HepG2 (cell line): ENCODE data around the gene MSGN1. TPM values are rescaled to one million over a fixed set of nuclear protein-coding genes. Genes with fewer than 3 reads are reported as not detected.

ENCODE experiments used
- ATAC-seq: fragments of 200-7000 bp; cut with Tn5 transposase; 3 replicates; pipeline ENCODE4 v1.9.1; 2020; ENCODE audit warnings: mild to moderate bottlenecking, moderate library complexity
- BruUV-seq: library from RNA; stranded (reverse); fragments of 400-500 nt; replicated peaks from 2 replicates; lab custom pipeline; 2021; lab: Mats Ljungman, UMichigan
- CTCF ChIA-PET: fragments of 300-600 bp; formaldehyde crosslinking; extraction: SDS; loops from one replicate; lab custom pipeline; 2021; ENCODE audit warnings: low total read pairs, inconsistent platforms, low intra/inter-chr PET ratio; lab: Yijun Ruan, JAX
- POLR2A ChIA-PET: fragments of 350-600 bp; sonication (Branson Sonifier 250); formaldehyde crosslinking; loops from one replicate; lab custom pipeline; 2020; ENCODE audit warnings: antibody characterized with exemption, inconsistent platforms; lab: Yijun Ruan, JAX
- DNase-seq: peaks from one replicate; pipeline ENCODE4 v3.0.0-alpha.2; 2015; ENCODE audit warnings: low spot score
- FAIRE-seq: peaks from 3 replicates; lab custom pipeline; 2011; peaks lifted over from hg19 to GRCh38; lab: Jason Lieb, UNC
- H2AFZ ChIP-seq: one replicate; pipeline ENCODE4 v1.6.1; 2011; ENCODE audit warnings: low read length, inconsistent platforms
- H3K27ac ChIP-seq: fragments of 300-600 bp; 3 replicates; pipeline ENCODE4 v1.8.0; 2011; ENCODE audit warnings: mixed run types, mild to moderate bottlenecking, mixed read lengths, low read length, inconsistent platforms; ENCODE audit not compliant: insufficient read depth; ENCODE audit errors: extremely low read length
- H3K27me3 ChIP-seq, 2 experiments: fragments of 200-600 bp in 1 of 2; 2 replicates in 1 of 2; 3 replicates in 1 of 2; pipeline versions ENCODE4 v1.6.0 to v1.8.0; 2011; ENCODE audit warnings: low read length in 2 of 2, mild to moderate bottlenecking in 2 of 2, moderate library complexity in 2 of 2, inconsistent platforms in 1 of 2; ENCODE audit not compliant: insufficient read depth in 2 of 2, control insufficient read depth in 1 of 2
- H3K36me3 ChIP-seq, 2 experiments: fragments of 200-600 bp in 1 of 2; replicated peaks in 1 of 2; 2 replicates in 1 of 2; 3 replicates in 1 of 2; pipeline versions ENCODE4 v1.5.1 to v1.8.0; 2011; ENCODE audit warnings: low read length in 2 of 2, inconsistent platforms in 1 of 2; ENCODE audit not compliant: insufficient read depth in 2 of 2, control insufficient read depth in 1 of 2
- H3K4me1 ChIP-seq: 2 replicates; pipeline ENCODE4 v1.5.1; 2012; ENCODE audit warnings: low read length, inconsistent platforms; ENCODE audit not compliant: insufficient read depth
- H3K4me2 ChIP-seq: 2 replicates; pipeline ENCODE4 v1.6.0; 2011; ENCODE audit warnings: low read depth, low read length, inconsistent platforms
- H3K4me3 ChIP-seq, 3 experiments: fragments of 200-600 bp in 1 of 3; sonication (generic), shearing (Covaris generic) in 1 of 3; replicated peaks in 1 of 3; 2 replicates each; pipeline ENCODE4 v1.5.1; 2011 to 2016; ENCODE audit warnings: low read length in 3 of 3, inconsistent platforms in 2 of 3, low read depth in 2 of 3, mild to moderate bottlenecking in 2 of 3, control low read depth in 1 of 3, mixed read lengths in 1 of 3; ENCODE audit not compliant: insufficient read depth in 1 of 3
- H3K79me2 ChIP-seq: one replicate; pipeline ENCODE4 v1.6.1; 2011; ENCODE audit warnings: low read length, inconsistent platforms; ENCODE audit not compliant: insufficient read depth
- H3K9ac ChIP-seq: 2 replicates; pipeline ENCODE4 v1.6.0; 2011; ENCODE audit warnings: mild to moderate bottlenecking, low read depth, low read length, inconsistent platforms; ENCODE audit not compliant: insufficient read depth
- H3K9me3 ChIP-seq: 2 replicates; pipeline ENCODE4 v1.5.1; 2012; ENCODE audit warnings: mild to moderate bottlenecking, low read length
- H4K20me1 ChIP-seq: 2 replicates; pipeline ENCODE4 v1.6.0; 2011; ENCODE audit warnings: inconsistent platforms, mild to moderate bottlenecking, low read length, moderate library complexity; ENCODE audit not compliant: insufficient read depth
- ADNP ChIP-seq: sonication (generic); formaldehyde crosslinking; IDR thresholded peaks from 2 replicates; pipeline ENCODE4 v1.4.0; 2020; ENCODE audit warnings: missing genetic modification reagents
- ATF6 ChIP-seq: sonication (generic); formaldehyde crosslinking; conservative IDR thresholded peaks from 2 replicates; pipeline ENCODE4 v1.4.0; 2020; ENCODE audit warnings: missing genetic modification reagents
- KDM1A ChIP-seq: IDR thresholded peaks from 2 replicates; pipeline ENCODE4 v1.6.1; 2016; ENCODE audit warnings: missing compliant biosample characterization
- MBNL3 ChIP-seq: fragments of 250-450 bp; sonication (Bioruptor Pico); conservative IDR thresholded peaks from 2 replicates; pipeline ENCODE4 v1.8.0; 2022; ENCODE audit warnings: mild to moderate bottlenecking, inconsistent platforms
- MEF2D ChIP-seq: sonication (generic); formaldehyde crosslinking; IDR thresholded peaks from 2 replicates; pipeline ENCODE4 v1.5.1; 2020; ENCODE audit warnings: mild to moderate bottlenecking, missing genetic modification reagents
- MZF1 ChIP-seq: sonication (generic); formaldehyde crosslinking; IDR thresholded peaks from 2 replicates; pipeline ENCODE4 v1.8.1; 2023; ENCODE audit warnings: mild to moderate bottlenecking, missing genetic modification reagents, borderline replicate concordance
- REST ChIP-seq, 2 experiments: IDR thresholded peaks; 2 replicates each; pipeline ENCODE4 v1.6.1; 2011 to 2012; ENCODE audit warnings: low read length in 2 of 2, borderline replicate concordance in 1 of 2, low read depth in 1 of 2, mild to moderate bottlenecking in 1 of 2, moderate library complexity in 1 of 2
- RFXANK ChIP-seq: IDR thresholded peaks from 2 replicates; pipeline ENCODE4 v1.6.1; 2016
- ZFP37 ChIP-seq: sonication (generic); formaldehyde crosslinking; IDR thresholded peaks from 2 replicates; pipeline ENCODE4 v1.4.0; 2020; ENCODE audit warnings: missing genetic modification reagents, borderline replicate concordance
- ZFP62 ChIP-seq: sonication (generic); formaldehyde crosslinking; IDR thresholded peaks from 2 replicates; pipeline ENCODE4 v1.4.0; 2020; ENCODE audit warnings: missing genetic modification reagents
- ZNF20 ChIP-seq: sonication (generic); formaldehyde crosslinking; IDR thresholded peaks from 2 replicates; pipeline ENCODE4 v1.4.0; 2020; ENCODE audit warnings: mild to moderate bottlenecking, moderate library complexity, missing genetic modification reagents
- ZNF335 ChIP-seq: sonication (generic); formaldehyde crosslinking; IDR thresholded peaks from 2 replicates; pipeline ENCODE4 v1.4.0; 2020; ENCODE audit warnings: missing genetic modification reagents
- ZNF337 ChIP-seq: sonication (generic); formaldehyde crosslinking; IDR thresholded peaks from 2 replicates; pipeline ENCODE4 v1.5.1; 2020; ENCODE audit warnings: missing genetic modification reagents, low read depth, mild to moderate bottlenecking, borderline replicate concordance
- ZNF781 ChIP-seq: sonication (generic); formaldehyde crosslinking; IDR thresholded peaks from 2 replicates; pipeline ENCODE4 v1.5.1; 2020; ENCODE audit warnings: borderline replicate concordance, mild to moderate bottlenecking, missing genetic modification reagents; ENCODE audit errors: not compliant biosample characterization
- WGBS: methylation state at CpG from one replicate; pipeline ENCODE4 v1.1.6; 2017; ENCODE audit warnings: low lambda C conversion rate; 5-methylcytosine and 5-hydroxymethylcytosine counted together
- in situ Hi-C: cut with HindIII; loops from 2 replicates; pipeline ENCODE4 v1.10.0; 2017; ENCODE audit warnings: low pct_unique_long_range_greater_than_20kb; ENCODE audit not compliant: extremely low pct_ligation_motif_present
- intact Hi-C: fragments of 100-400 bp; cut with micrococcal nuclease; formaldehyde crosslinking; loops from one replicate; pipeline ENCODE4 v1.10.0; 2022; ENCODE audit not compliant: unreplicated experiment
- polyA plus RNA-seq, 8 experiments: library from polyadenylated mRNA; depleted of rRNA in 3 of 8; stranded (reverse) in 7 of 8; unstranded in 1 of 8; fragments of >200 nt; fragmentation: Illumina TruSeq in 4 of 8; extraction: Trizol in 4 of 8; gene quantifications; 2 replicates each; pipeline versions ENCODE4 v1.2.1 to v1.2.3, GENCODE V29; 2011 to 2016; ENCODE audit warnings: low read depth in 4 of 8, missing spikeins in 1 of 8, mixed read lengths in 1 of 8; ENCODE audit not compliant: insufficient read depth in 1 of 8
- total RNA-seq, 5 experiments: library from RNA; depleted of rRNA; stranded (reverse); fragments of >200 nt; fragmentation: Illumina TruSeq; extraction: Trizol; gene quantifications; 2 replicates each; pipeline ENCODE4 v1.2.3, GENCODE V29; 2016; ENCODE audit warnings: low read depth in 1 of 5

Gene MSGN1
- total and polyA plus RNA-seq, 2 of the 13 experiments (the other 11 are each of a cell fraction or from before 2014, with no cell fraction given): not detected

GRCh38 chr2:17814601-17815000, 1.7 kb upstream of the MSGN1 start:
- FAIRE-seq (no peak), DNase-seq (no peak), ATAC-seq (no peak)
- in situ Hi-C loops: no loop called here
- no TSS peak for BruUV-seq
- Histone ChIP-seq H3K36me3 (no peaks in the 10 kb centered on the region), H3K9ac (no peak overlapping the region), H3K4me1 (no peaks in the 10 kb centered on the region), H2AFZ (no peak overlapping the region), H3K4me2 (no peak overlapping the region), H3K9me3 (no peaks in the 10 kb centered on the region), H4K20me1 (no peaks in the 10 kb centered on the region), H3K4me3 (no peak overlapping the region), H3K79me2 (no peaks in the 10 kb centered on the region), H3K27me3 (peaks cover 0 to 13% of the 10 kb centered on the region in 2 experiments; a peak in 2 of 5 replicates), H3K27ac (no peak overlapping the region)
- 16% methylated on average over 1 of the region's 1 CpG for WGBS
- no peak for TF ChIP-seq KDM1A (CRISPR knock-in tag)
- no peak for TF ChIP-seq MZF1 (CRISPR knock-in tag)
- no peak for TF ChIP-seq ZNF337
- no peak for TF ChIP-seq ZNF335
- TF ChIP-seq MBNL3 (CRISPR knock-in tag): no peak
- TF ChIP-seq ADNP (CRISPR knock-in tag): no peak
- no peak for TF ChIP-seq ZFP37 (CRISPR knock-in tag)
- no peak for TF ChIP-seq ATF6 (CRISPR knock-in tag)
- TF ChIP-seq RFXANK (CRISPR knock-in tag): no peak
- no peak for TF ChIP-seq ZNF781 (CRISPR knock-in tag)
- no peak for TF ChIP-seq ZFP62 (CRISPR knock-in tag)
- no peak for TF ChIP-seq ZNF20 (CRISPR knock-in tag)
- no peak for TF ChIP-seq REST (IDR thresholded peaks at IDR 0.05; ENCODE audit: borderline replicate concordance in 1 of 2, low read depth in 1 of 2, low read length in 2 of 2)
- no peak for TF ChIP-seq MEF2D (CRISPR knock-in tag)
- intact Hi-C loops: no loop called here
- ChIA-PET POLR2A (no interaction called here), CTCF (no interaction called here)
